HG02840 (cell line): Measurements from ENCODE around the gene CRIM1.

Experiments used
- ATAC-seq: cut with Tn5 transposase; IDR thresholded peaks from one replicate; pipeline ENCODE4 v1.9.1; 2021; ENCODE audit warnings: mild to moderate bottlenecking, moderate library complexity, moderate number of reproducible peaks; ENCODE audit not compliant: unreplicated experiment, low FRiP score

Gene CRIM1

GRCh38 chr2:36415381-36416022 is 59.9 kb downstream of the CRIM1 start:
- ATAC-seq = no peak

- ATAC-seq = no peak
These were observed 61.0 kb downstream of the CRIM1 start for GRCh38 chr2:36416370-36417165.

GRCh38 chr2:36420569-36421181 is 65.1 kb downstream of the CRIM1 start:
- ATAC-seq = no peak

- ATAC-seq = no peak
These were observed 65.8 kb downstream of the CRIM1 start for GRCh38 chr2:36421379-36421778.

GRCh38 chr2:36423172-36423571 is 67.6 kb downstream of the CRIM1 start:
- ATAC-seq = no peak

- no peak for ATAC-seq
These were observed 68.1 kb downstream of the CRIM1 start for GRCh38 chr2:36423619-36424120.

- no peak for ATAC-seq
These were observed 70.2 kb downstream of the CRIM1 start for GRCh38 chr2:36425608-36426355.

GRCh38 chr2:36427790-36428243 is 72.2 kb downstream of the CRIM1 start:
- ATAC-seq = no peak

GRCh38 chr2:36430549-36430948 is 75.0 kb downstream of the CRIM1 start:
- no peak for ATAC-seq

GRCh38 chr2:36432479-36432878 is 76.9 kb downstream of the CRIM1 start:
- no peak for ATAC-seq

- ATAC-seq = no peak
These were observed 78.0 kb downstream of the CRIM1 start for GRCh38 chr2:36433311-36434217.

- no peak for ATAC-seq
These were observed 82.9 kb downstream of the CRIM1 start for GRCh38 chr2:36438449-36438977.

GRCh38 chr2:36439084-36439483 is 83.5 kb downstream of the CRIM1 start:
- ATAC-seq = no peak

GRCh38 chr2:36441065-36441625 is 85.6 kb downstream of the CRIM1 start:
- ATAC-seq = no peak

- ATAC-seq = no peak
These were observed 86.2 kb downstream of the CRIM1 start for GRCh38 chr2:36441816-36442215.

GRCh38 chr2:36444216-36444936 is 88.8 kb downstream of the CRIM1 start:
- ATAC-seq = no peak

- ATAC-seq = no peak
These were observed 89.7 kb downstream of the CRIM1 start for GRCh38 chr2:36445185-36445866.

- ATAC-seq = no peak
These were observed 90.7 kb downstream of the CRIM1 start for GRCh38 chr2:36446294-36446693.
